NB4 (cell line): ENCODE results near the gene PRKG1.

Experiments
- DNase-seq: peaks from one replicate; pipeline ENCODE4 v3.0.0; 2010; ENCODE audit warnings: low read depth
- H3K4me3 ChIP-seq: one replicate; pipeline ENCODE4 v1.5.1; 2011; ENCODE audit warnings: mild to moderate bottlenecking, low read depth, low read length, moderate library complexity
- MYC ChIP-seq: IDR thresholded peaks from 2 replicates; pipeline ENCODE4 v1.6.1; 2011; ENCODE audit warnings: low read depth, low read length
- POLR2A ChIP-seq: IDR thresholded peaks from 2 replicates; pipeline ENCODE4 v1.6.1; 2011; ENCODE audit warnings: mild to moderate bottlenecking; ENCODE audit not compliant: insufficient read length; ENCODE audit errors: extremely low read depth
- TF ChIP-seq, protein P1 (sequence below): IDR thresholded peaks from 2 replicates; pipeline ENCODE4 v1.6.1; 2011; ENCODE audit warnings: low read depth, low read length
- TF ChIP-seq, protein P2 (sequence below): IDR thresholded peaks from one replicate; pipeline ENCODE4 v1.5.1; 2012; ENCODE audit warnings: low read depth, low read length

The PRKG1 gene

GRCh38 chr10:52048051-52048450 is 973.8 kb downstream of the PRKG1 start:
- DNase-seq = no peak
- no peak overlapping the region for H3K4me3 ChIP-seq
- TF ChIP-seq POLR2A = no peak

GRCh38 chr10:52050429-52051047 is 976.3 kb downstream of the PRKG1 start:
- TF ChIP-seq MYC = no peak
- TF ChIP-seq, protein P1, sequence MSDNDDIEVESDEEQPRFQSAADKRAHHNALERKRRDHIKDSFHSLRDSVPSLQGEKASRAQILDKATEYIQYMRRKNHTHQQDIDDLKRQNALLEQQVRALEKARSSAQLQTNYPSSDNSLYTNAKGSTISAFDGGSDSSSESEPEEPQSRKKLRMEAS = no peak
- TF ChIP-seq POLR2A = no peak
- TF ChIP-seq, protein P2, sequence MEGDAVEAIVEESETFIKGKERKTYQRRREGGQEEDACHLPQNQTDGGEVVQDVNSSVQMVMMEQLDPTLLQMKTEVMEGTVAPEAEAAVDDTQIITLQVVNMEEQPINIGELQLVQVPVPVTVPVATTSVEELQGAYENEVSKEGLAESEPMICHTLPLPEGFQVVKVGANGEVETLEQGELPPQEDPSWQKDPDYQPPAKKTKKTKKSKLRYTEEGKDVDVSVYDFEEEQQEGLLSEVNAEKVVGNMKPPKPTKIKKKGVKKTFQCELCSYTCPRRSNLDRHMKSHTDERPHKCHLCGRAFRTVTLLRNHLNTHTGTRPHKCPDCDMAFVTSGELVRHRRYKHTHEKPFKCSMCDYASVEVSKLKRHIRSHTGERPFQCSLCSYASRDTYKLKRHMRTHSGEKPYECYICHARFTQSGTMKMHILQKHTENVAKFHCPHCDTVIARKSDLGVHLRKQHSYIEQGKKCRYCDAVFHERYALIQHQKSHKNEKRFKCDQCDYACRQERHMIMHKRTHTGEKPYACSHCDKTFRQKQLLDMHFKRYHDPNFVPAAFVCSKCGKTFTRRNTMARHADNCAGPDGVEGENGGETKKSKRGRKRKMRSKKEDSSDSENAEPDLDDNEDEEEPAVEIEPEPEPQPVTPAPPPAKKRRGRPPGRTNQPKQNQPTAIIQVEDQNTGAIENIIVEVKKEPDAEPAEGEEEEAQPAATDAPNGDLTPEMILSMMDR = no peak
- no peak for DNase-seq
- no peak overlapping the region for H3K4me3 ChIP-seq

GRCh38 chr10:52053497-52053896 is 979.2 kb downstream of the PRKG1 start:
- no peak overlapping the region for H3K4me3 ChIP-seq
- TF ChIP-seq, protein P1 = no peak
- TF ChIP-seq POLR2A (no peak), MYC (no peak)
- TF ChIP-seq, protein P2 = no peak
- no peak for DNase-seq

DNA sequence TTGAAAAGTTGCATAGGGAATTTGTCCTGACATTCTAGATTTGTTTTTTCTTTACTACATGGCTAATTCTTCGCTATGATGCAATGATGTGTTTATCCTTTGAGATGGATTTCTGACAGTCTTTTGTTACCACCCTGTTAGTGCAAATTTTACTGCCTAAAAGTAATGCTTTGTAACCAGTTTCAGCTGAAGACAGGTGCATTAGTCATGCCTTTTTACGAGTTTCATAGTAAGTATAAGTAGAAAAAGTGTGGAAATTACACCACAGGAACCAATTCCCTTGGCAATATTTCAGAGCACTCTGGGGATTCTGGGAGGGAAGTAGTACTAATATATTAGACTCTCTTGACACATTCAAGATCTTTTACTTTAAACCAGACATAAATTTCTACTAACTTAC is 982.0 kb downstream of the PRKG1 start:
- DNase-seq = peak; percentile 37
- TF ChIP-seq MYC (no peak), POLR2A (no peak)
- TF ChIP-seq, protein P2 = no peak
- TF ChIP-seq, protein P1 = no peak
- H3K4me3 ChIP-seq = no peak overlapping the region

DNA sequence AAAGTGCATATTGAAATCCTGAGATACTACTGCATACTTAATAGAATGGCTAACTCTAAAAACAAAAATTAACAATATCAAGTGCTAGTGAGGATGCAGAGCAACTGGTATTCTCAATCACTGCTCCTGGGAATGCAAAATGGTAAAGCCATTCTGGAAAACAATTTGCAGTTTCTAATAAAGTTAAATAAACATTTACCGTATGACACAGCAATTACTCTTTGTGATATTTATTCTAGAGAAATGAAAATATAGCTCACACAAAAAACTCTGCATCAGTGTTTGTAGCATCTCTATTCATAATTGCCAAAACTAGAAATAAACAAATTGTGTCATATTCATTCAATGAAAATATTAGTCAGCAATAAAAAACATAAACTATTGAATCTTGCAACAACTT is 984.8 kb downstream of the PRKG1 start:
- no peak for DNase-seq
- no peak overlapping the region for H3K4me3 ChIP-seq
- TF ChIP-seq POLR2A = no peak
- TF ChIP-seq, protein P2 = no peak
- TF ChIP-seq, protein P1 = no peak
- TF ChIP-seq MYC = no peak

DNA sequence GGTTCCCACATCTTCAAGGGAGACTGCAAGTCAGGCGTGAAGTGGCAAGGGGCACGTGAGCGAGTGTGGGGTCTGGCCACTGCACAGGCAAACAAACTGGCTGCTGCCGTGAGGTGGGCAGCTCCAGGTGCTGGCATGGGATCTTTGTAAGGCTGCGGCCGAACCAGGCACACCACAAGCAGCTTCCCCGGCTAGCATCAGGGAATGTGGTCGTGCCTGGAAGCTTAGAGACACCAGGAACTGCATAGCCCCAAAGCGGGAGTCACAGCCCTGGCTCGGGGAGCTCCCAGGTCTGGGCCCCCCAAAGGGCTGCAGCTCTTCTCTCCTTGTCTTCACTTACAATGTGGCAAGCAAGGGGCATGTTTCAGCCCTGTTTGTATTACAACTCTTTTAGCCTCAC is 988.9 kb downstream of the PRKG1 start:
- no peak for TF ChIP-seq POLR2A
- TF ChIP-seq, protein P2 = no peak
- TF ChIP-seq, protein P1 = no peak
- no peak for TF ChIP-seq MYC
- no peak for DNase-seq
- H3K4me3 ChIP-seq = no peak overlapping the region
